Jurkat, Clone E6-1 (cell line): ENCODE measurements around the gene NOTO.
"Not testable (repeated sequence)": the region's sequence is repeated elsewhere in the genome, so short reads cannot be mapped to it uniquely, and the experiment has no call there.

Source experiments
- DNase-seq: peaks from one replicate; pipeline ENCODE4 v3.0.0-alpha.2; 2011; ENCODE audit warnings: low read depth, low spot score
- H3K4me3 ChIP-seq: 2 replicates; pipeline ENCODE4 v1.5.1; 2011; ENCODE audit warnings: mild to moderate bottlenecking, low read length, control low read depth, moderate library complexity

NOTO gene

GRCh38 chr2:73185965-73186364 is 16.4 kb upstream of the NOTO start:
- H3K4me3 ChIP-seq = no peak overlapping the region
- DNase-seq = no peak

GRCh38 chr2:73187549-73187948 is 14.8 kb upstream of the NOTO start:
- no peak for DNase-seq
- no peak overlapping the region for H3K4me3 ChIP-seq

- no peak for DNase-seq
- H3K4me3 ChIP-seq = no peak overlapping the region
Measured at GRCh38 chr2:73197579-73197978, 4.8 kb upstream of the NOTO start.

GRCh38 chr2:73200281-73200680 is 2.1 kb upstream of the NOTO start:
- H3K4me3 ChIP-seq, DNase-seq: not testable (repeated sequence)

GRCh38 chr2:73203055-73203681 is 794 bp downstream of the NOTO start:
- no peak for DNase-seq
- H3K4me3 ChIP-seq = no peak overlapping the region

- H3K4me3 ChIP-seq = no peak overlapping the region
- no peak for DNase-seq
Measured at GRCh38 chr2:73205611-73206010, 3.2 kb downstream of the NOTO start.

- no peak overlapping the region for H3K4me3 ChIP-seq
- DNase-seq = no peak
Measured at GRCh38 chr2:73208258-73208657, 5.9 kb downstream of the NOTO start.

GRCh38 chr2:73210019-73210418 is 7.6 kb downstream of the NOTO start:
- no peak overlapping the region for H3K4me3 ChIP-seq
- DNase-seq = no peak

GRCh38 chr2:73210696-73211095 is 8.3 kb downstream of the NOTO start:
- H3K4me3 ChIP-seq = no peak overlapping the region
- DNase-seq = no peak

- H3K4me3 ChIP-seq = no peak overlapping the region
- DNase-seq = no peak
Measured at GRCh38 chr2:73212098-73212447, 9.7 kb downstream of the NOTO start.

GRCh38 chr2:73212448-73213176 is 10.2 kb downstream of the NOTO start:
- no peak overlapping the region for H3K4me3 ChIP-seq
- peak; percentile 68 for DNase-seq

- H3K4me3 ChIP-seq = peak within 1 kb of the TSS; percentile 79
- DNase-seq = peak; percentile 84
Measured at GRCh38 chr2:73214120-73215035, 12.0 kb downstream of the NOTO start, which contains the start of gene SMYD5. SMYD5 (plus strand) TSS chr2:73214245; CDS start chr2:73214267, 22 bp downstream.

- peak overlapping the region; percentile 79 for H3K4me3 ChIP-seq
- DNase-seq = no peak
Measured at GRCh38 chr2:73215254-73215653, 12.9 kb downstream of the NOTO start.

GRCh38 chr2:73217160-73217559 is 14.8 kb downstream of the NOTO start:
- no peak for DNase-seq
- no peak overlapping the region for H3K4me3 ChIP-seq

GRCh38 chr2:73217826-73218225 is 15.5 kb downstream of the NOTO start:
- no peak for DNase-seq
- H3K4me3 ChIP-seq = no peak overlapping the region

GRCh38 chr2:73218298-73218697 is 15.9 kb downstream of the NOTO start:
- no peak overlapping the region for H3K4me3 ChIP-seq
- no peak for DNase-seq

- H3K4me3 ChIP-seq = no peak overlapping the region
- DNase-seq = no peak
Measured at GRCh38 chr2:73223821-73224220, 21.4 kb downstream of the NOTO start.

- DNase-seq = no peak
- no peak overlapping the region for H3K4me3 ChIP-seq
Measured at GRCh38 chr2:73225513-73226360, 23.4 kb downstream of the NOTO start.

GRCh38 chr2:73227086-73227485 is 24.7 kb downstream of the NOTO start:
- no peak for DNase-seq

More at GRCh38 chr2:73227086-73227485, 24.7 kb downstream of the NOTO start:
- no peak overlapping the region for H3K4me3 ChIP-seq
